Panc1 (cell line): ENCODE results near the gene TXNDC2.

Experiments
- POLR2AphosphoS5 ChIP-seq: IDR thresholded peaks from 2 replicates; pipeline ENCODE4 v1.6.1; 2012; ENCODE audit warnings: mild to moderate bottlenecking, low read depth, low read length, moderate library complexity
- SIN3A ChIP-seq: IDR thresholded peaks from 2 replicates; pipeline ENCODE4 v1.6.1; 2012; ENCODE audit warnings: low read depth, mild to moderate bottlenecking, low read length, moderate library complexity, borderline replicate concordance; ENCODE audit not compliant: insufficient read depth
- TCF7L2 ChIP-seq: IDR thresholded peaks from 2 replicates; pipeline ENCODE4 v1.6.1; 2011; ENCODE audit warnings: mild to moderate bottlenecking, low read depth, low read length, inconsistent platforms
- TF ChIP-seq, protein P1 (sequence below): fragments of 450-650 bp; IDR thresholded peaks from 2 replicates; pipeline ENCODE4 v1.5.1; 2017; ENCODE audit warnings: mild to moderate bottlenecking
- TF ChIP-seq, protein P2 (sequence below), 2 experiments: IDR thresholded peaks; 2 replicates each; pipeline ENCODE4 v1.6.1; 2011 to 2012; ENCODE audit warnings: low read depth in 2 of 2, control low read depth in 1 of 2, low read length in 1 of 2, mild to moderate bottlenecking in 1 of 2, moderate library complexity in 1 of 2; ENCODE audit not compliant: insufficient read depth in 1 of 2

DNA sequence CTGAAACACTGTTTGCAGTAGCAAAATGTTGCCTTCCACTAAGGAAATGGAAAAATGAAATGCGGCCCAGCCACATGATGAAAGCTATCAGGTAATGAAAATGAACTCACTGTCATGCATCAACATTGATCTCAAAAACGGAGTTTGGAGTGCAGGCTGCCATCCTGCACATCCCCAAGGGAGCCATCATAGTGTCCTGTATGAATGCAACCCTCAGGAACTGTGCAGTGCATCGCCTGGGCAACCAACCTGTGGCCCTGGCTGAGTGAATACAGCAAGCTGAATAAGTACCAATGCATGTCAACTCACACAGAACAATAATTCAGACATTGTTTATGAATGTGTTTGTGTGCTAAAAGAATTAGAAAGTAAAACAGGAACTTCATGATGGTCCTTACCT lies 23.1 kb upstream of the TXNDC2 start:
- TF ChIP-seq, protein P1, sequence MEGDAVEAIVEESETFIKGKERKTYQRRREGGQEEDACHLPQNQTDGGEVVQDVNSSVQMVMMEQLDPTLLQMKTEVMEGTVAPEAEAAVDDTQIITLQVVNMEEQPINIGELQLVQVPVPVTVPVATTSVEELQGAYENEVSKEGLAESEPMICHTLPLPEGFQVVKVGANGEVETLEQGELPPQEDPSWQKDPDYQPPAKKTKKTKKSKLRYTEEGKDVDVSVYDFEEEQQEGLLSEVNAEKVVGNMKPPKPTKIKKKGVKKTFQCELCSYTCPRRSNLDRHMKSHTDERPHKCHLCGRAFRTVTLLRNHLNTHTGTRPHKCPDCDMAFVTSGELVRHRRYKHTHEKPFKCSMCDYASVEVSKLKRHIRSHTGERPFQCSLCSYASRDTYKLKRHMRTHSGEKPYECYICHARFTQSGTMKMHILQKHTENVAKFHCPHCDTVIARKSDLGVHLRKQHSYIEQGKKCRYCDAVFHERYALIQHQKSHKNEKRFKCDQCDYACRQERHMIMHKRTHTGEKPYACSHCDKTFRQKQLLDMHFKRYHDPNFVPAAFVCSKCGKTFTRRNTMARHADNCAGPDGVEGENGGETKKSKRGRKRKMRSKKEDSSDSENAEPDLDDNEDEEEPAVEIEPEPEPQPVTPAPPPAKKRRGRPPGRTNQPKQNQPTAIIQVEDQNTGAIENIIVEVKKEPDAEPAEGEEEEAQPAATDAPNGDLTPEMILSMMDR, result no peak
- TF ChIP-seq, protein P2, sequence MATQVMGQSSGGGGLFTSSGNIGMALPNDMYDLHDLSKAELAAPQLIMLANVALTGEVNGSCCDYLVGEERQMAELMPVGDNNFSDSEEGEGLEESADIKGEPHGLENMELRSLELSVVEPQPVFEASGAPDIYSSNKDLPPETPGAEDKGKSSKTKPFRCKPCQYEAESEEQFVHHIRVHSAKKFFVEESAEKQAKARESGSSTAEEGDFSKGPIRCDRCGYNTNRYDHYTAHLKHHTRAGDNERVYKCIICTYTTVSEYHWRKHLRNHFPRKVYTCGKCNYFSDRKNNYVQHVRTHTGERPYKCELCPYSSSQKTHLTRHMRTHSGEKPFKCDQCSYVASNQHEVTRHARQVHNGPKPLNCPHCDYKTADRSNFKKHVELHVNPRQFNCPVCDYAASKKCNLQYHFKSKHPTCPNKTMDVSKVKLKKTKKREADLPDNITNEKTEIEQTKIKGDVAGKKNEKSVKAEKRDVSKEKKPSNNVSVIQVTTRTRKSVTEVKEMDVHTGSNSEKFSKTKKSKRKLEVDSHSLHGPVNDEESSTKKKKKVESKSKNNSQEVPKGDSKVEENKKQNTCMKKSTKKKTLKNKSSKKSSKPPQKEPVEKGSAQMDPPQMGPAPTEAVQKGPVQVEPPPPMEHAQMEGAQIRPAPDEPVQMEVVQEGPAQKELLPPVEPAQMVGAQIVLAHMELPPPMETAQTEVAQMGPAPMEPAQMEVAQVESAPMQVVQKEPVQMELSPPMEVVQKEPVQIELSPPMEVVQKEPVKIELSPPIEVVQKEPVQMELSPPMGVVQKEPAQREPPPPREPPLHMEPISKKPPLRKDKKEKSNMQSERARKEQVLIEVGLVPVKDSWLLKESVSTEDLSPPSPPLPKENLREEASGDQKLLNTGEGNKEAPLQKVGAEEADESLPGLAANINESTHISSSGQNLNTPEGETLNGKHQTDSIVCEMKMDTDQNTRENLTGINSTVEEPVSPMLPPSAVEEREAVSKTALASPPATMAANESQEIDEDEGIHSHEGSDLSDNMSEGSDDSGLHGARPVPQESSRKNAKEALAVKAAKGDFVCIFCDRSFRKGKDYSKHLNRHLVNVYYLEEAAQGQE (IDR thresholded peaks at IDR 0.05; ENCODE audit: insufficient read depth in 1 of 2, low read depth in 2 of 2, low read length in 1 of 2), result no peak
- TF ChIP-seq POLR2AphosphoS5 (no peak), TCF7L2 (no peak), SIN3A (no peak)
